SK-N-SH (cell line): ENCODE measurements around the gene DNAH1. TPM values are rescaled to one million over a fixed set of nuclear protein-coding genes. Genes with fewer than 3 reads are reported as not detected.

Experiments
- CTCF ChIA-PET: fragments of 300-600, 350-600 bp; formaldehyde crosslinking; extraction: SDS; loops from one replicate; lab custom pipeline; 2021; lab: Yijun Ruan, JAX
- POLR2A ChIA-PET: fragments of 350-600 bp; sonication (Branson Sonifier 250); formaldehyde crosslinking; extraction: SDS; loops from one replicate; lab custom pipeline; 2020; ENCODE audit warnings: antibody characterized with exemption, inconsistent platforms; lab: Yijun Ruan, JAX
- DNase-seq: peaks from one replicate; pipeline ENCODE4 v3.0.0; 2012
- H2AFZ ChIP-seq: fragments of 200-600 bp; sonication (generic); 2 replicates; pipeline ENCODE4 v1.8.1; 2016; ENCODE audit warnings: antibody characterized with exemption, mild to moderate bottlenecking, low read depth
- H3F3A ChIP-seq: fragments of 200-600 bp; sonication (generic); replicated peaks from 2 replicates; pipeline ENCODE3; 2016; ENCODE audit warnings: antibody characterized with exemption, mild to moderate bottlenecking; ENCODE audit not compliant: insufficient read depth
- H3K27ac ChIP-seq, 2 experiments: fragments of 200-500 bp in 1 of 2; fragments of 200-600 bp in 1 of 2; sonication (Bioruptor generic) in 1 of 2; sonication (generic), shearing (Covaris generic) in 1 of 2; 2 replicates each; pipeline versions ENCODE4 v1.5.1 to v1.6.1; 2014 to 2016; ENCODE audit warnings: low read depth in 2 of 2, inconsistent platforms in 1 of 2, low read length in 1 of 2, mild to moderate bottlenecking in 1 of 2, mixed read lengths in 1 of 2
- H3K27me3 ChIP-seq: fragments of 200-600 bp; sonication (generic), shearing (Covaris generic); 2 replicates; pipeline ENCODE4 v1.6.1; 2016; ENCODE audit warnings: mixed run types; ENCODE audit not compliant: insufficient read depth
- H3K36me3 ChIP-seq, 2 experiments: fragments of 200-500 bp in 1 of 2; fragments of 200-600 bp in 1 of 2; sonication (Bioruptor generic) in 1 of 2; sonication (generic) in 1 of 2; replicated peaks in 1 of 2; 2 replicates each; pipeline versions ENCODE3 to v1.5.1; 2014 to 2016; ENCODE audit warnings: low read length in 1 of 2, mild to moderate bottlenecking in 1 of 2; ENCODE audit not compliant: insufficient read depth in 2 of 2, control insufficient read depth in 1 of 2
- H3K4me1 ChIP-seq, 2 experiments: fragments of 200-500 bp in 1 of 2; fragments of 200-600 bp in 1 of 2; sonication (Bioruptor generic) in 1 of 2; sonication (generic), shearing (Covaris generic) in 1 of 2; 2 replicates each; pipeline versions ENCODE4 v1.5.1 to v1.6.1; 2014 to 2016; ENCODE audit warnings: low read depth in 1 of 2, low read length in 1 of 2, mixed run types in 1 of 2; ENCODE audit not compliant: insufficient read depth in 2 of 2, control insufficient read depth in 1 of 2
- H3K4me2 ChIP-seq: fragments of 200-600 bp; sonication (generic), shearing (Covaris generic); 2 replicates; pipeline ENCODE4 v1.6.1; 2017; ENCODE audit warnings: mixed run types
- H3K4me3 ChIP-seq, 2 experiments: fragments of 200-500 bp in 1 of 2; fragments of 200-600 bp in 1 of 2; sonication (Bioruptor generic) in 1 of 2; sonication (generic), shearing (Covaris generic) in 1 of 2; 2 replicates each; pipeline versions ENCODE4 v1.5.1 to v1.8.1; 2014 to 2016; ENCODE audit warnings: low read depth in 2 of 2, inconsistent platforms in 1 of 2, low read length in 1 of 2, mild to moderate bottlenecking in 1 of 2, mixed read lengths in 1 of 2, moderate library complexity in 1 of 2
- H3K79me2 ChIP-seq: fragments of 200-600 bp; sonication (generic); 2 replicates; pipeline ENCODE4 v1.8.1; 2017; ENCODE audit warnings: mild to moderate bottlenecking; ENCODE audit not compliant: insufficient read depth
- H3K9ac ChIP-seq: fragments of 200-600 bp; sonication (generic); 2 replicates; pipeline ENCODE4 v1.6.1; 2017; ENCODE audit warnings: mixed run types
- H3K9me2 ChIP-seq: fragments of 200-600 bp; sonication (generic); 2 replicates; pipeline ENCODE4 v1.6.1; 2017; ENCODE audit warnings: mixed run types
- H3K9me3 ChIP-seq: fragments of 200-600 bp; sonication (generic); 2 replicates; pipeline ENCODE4 v1.6.1; 2017; ENCODE audit warnings: mixed run types, mild to moderate bottlenecking, moderate library complexity
- H4K20me1 ChIP-seq: fragments of 200-600 bp; sonication (generic); 2 replicates; pipeline ENCODE4 v1.6.1; 2017; ENCODE audit warnings: mild to moderate bottlenecking, mixed run types; ENCODE audit not compliant: insufficient read depth
- CHD2 ChIP-seq: fragments of 150-350 bp; IDR thresholded peaks from 2 replicates; pipeline ENCODE4 v1.6.1; 2018; ENCODE audit warnings: low read length; ENCODE audit not compliant: partially characterized antibody
- ELF1 ChIP-seq: IDR thresholded peaks from 2 replicates; pipeline ENCODE4 v1.4.0; 2012
- EP300 ChIP-seq, 2 experiments: IDR thresholded peaks; 2 replicates each; pipeline versions ENCODE4 v1.4.0 to v1.6.1; 2012; ENCODE audit warnings: borderline replicate concordance in 1 of 2, low read depth in 1 of 2, low read length in 1 of 2
- IRF3 ChIP-seq: fragments of 150-350 bp; IDR thresholded peaks from 2 replicates; pipeline ENCODE4 v1.6.1; 2016; ENCODE audit warnings: mild to moderate bottlenecking, low read depth, low read length
- JUND ChIP-seq: IDR thresholded peaks from 2 replicates; pipeline ENCODE4 v1.4.0; 2012
- MXI1 ChIP-seq: IDR thresholded peaks from 2 replicates; pipeline ENCODE4 v1.6.1; 2012; ENCODE audit warnings: mild to moderate bottlenecking, low read depth, low read length, improper control_type of control experiment
- RAD21 ChIP-seq: IDR thresholded peaks from 2 replicates; pipeline ENCODE4 v1.6.1; 2012; ENCODE audit warnings: mild to moderate bottlenecking, low read length
- RCOR1 ChIP-seq: fragments of 150-350 bp; IDR thresholded peaks from 2 replicates; pipeline ENCODE4 v1.6.1; 2017; ENCODE audit warnings: antibody characterized with exemption, low read length
- REST ChIP-seq: IDR thresholded peaks from 2 replicates; pipeline ENCODE4 v1.6.1; 2012; ENCODE audit warnings: mild to moderate bottlenecking, low read depth, low read length, moderate library complexity
- RFX5 ChIP-seq: IDR thresholded peaks from 2 replicates; pipeline ENCODE4 v1.6.1; 2012; ENCODE audit warnings: mild to moderate bottlenecking, improper control_type of control experiment, low read length
- RXRA ChIP-seq: IDR thresholded peaks from 2 replicates; pipeline ENCODE4 v1.4.0; 2012; ENCODE audit warnings: low read depth, mild to moderate bottlenecking, borderline replicate concordance
- TCF12 ChIP-seq: IDR thresholded peaks from 2 replicates; pipeline ENCODE4 v1.4.0; 2012
- TEAD4 ChIP-seq: IDR thresholded peaks from 2 replicates; pipeline ENCODE4 v1.4.0; 2012; ENCODE audit warnings: mild to moderate bottlenecking, borderline replicate concordance; ENCODE audit not compliant: insufficient read depth
- USF1 ChIP-seq: IDR thresholded peaks from 2 replicates; pipeline ENCODE4 v1.4.0; 2012; ENCODE audit warnings: low read depth, borderline replicate concordance
- YY1 ChIP-seq: IDR thresholded peaks from 2 replicates; pipeline ENCODE4 v1.4.0; 2012; ENCODE audit warnings: low read depth, mild to moderate bottlenecking
- WGBS: methylation state at CpG from one replicate; pipeline ENCODE4 v1.1.6; 2017; ENCODE audit warnings: low lambda C conversion rate; 5-methylcytosine and 5-hydroxymethylcytosine counted together
- polyA plus RNA-seq, 3 experiments: library from polyadenylated mRNA; depleted of rRNA; stranded (reverse); fragments of >200 nt; gene quantifications; 2 replicates each; pipeline ENCODE4 v1.2.3, GENCODE V29; 2012

DNAH1 gene
- polyA plus RNA-seq, 1 of the 3 experiments (the other 2 are of a cell fraction) = 5.1 TPM

GRCh38 chr3:52361454-52361853 is 45.3 kb downstream of the DNAH1 start:
- Histone ChIP-seq H3K36me3 (no peaks in the 10 kb centered on the region), H3K4me2 (no peak overlapping the region), H3K9me3 (no peaks in the 10 kb centered on the region), H3F3A (no peaks in the 10 kb centered on the region), H4K20me1 (no peaks in the 10 kb centered on the region), H3K79me2 (no peaks in the 10 kb centered on the region), H3K4me1 (no peaks in the 10 kb centered on the region), H3K4me3 (no peak overlapping the region), H3K27ac (no peak overlapping the region), H2AFZ (no peak overlapping the region), H3K27me3 (no peaks in the 10 kb centered on the region), H3K9ac (no peak overlapping the region), H3K9me2 (no peaks in the 10 kb centered on the region)
- no peak for TF ChIP-seq RAD21
- no peak for TF ChIP-seq EP300 (IDR thresholded peaks at IDR 0.05; ENCODE audit: borderline replicate concordance in 1 of 2, low read depth in 1 of 2, low read length in 1 of 2)
- no peak for TF ChIP-seq MXI1
- no peak for TF ChIP-seq RFX5
- TF ChIP-seq RCOR1 = no peak
- WGBS = 87% methylated on average over 4 of the region's 13 CpGs
- POLR2A ChIA-PET = no interaction called here
- CTCF ChIA-PET = interaction anchor here (1.3 to 3.1 kb wide), 3 partner anchors 22 to 141 kb away, joined by 4 to 13 read pairs (median 5); no protein-coding TSS in a partner anchor
- DNase-seq = no peak

- H3K27me3 ChIP-seq = no peaks in the 10 kb centered on the region
- H3K27ac ChIP-seq = no peak overlapping the region
- no peak overlapping the region for H3K4me2 ChIP-seq
- H3F3A ChIP-seq = no peaks in the 10 kb centered on the region
- no peaks in the 10 kb centered on the region for H3K36me3 ChIP-seq
- no peak overlapping the region for H2AFZ ChIP-seq
- H3K9me3 ChIP-seq = no peaks in the 10 kb centered on the region
- TF ChIP-seq CHD2 = no peak
- no peak for TF ChIP-seq JUND
- no peak for TF ChIP-seq USF1
- no peak for TF ChIP-seq RAD21
- TF ChIP-seq REST = no peak
- no peak for TF ChIP-seq RXRA
- no peak for TF ChIP-seq TCF12
- no peak for TF ChIP-seq ELF1
- TF ChIP-seq YY1 = no peak
- no peak for TF ChIP-seq RFX5
- TF ChIP-seq IRF3 = no peak
- TF ChIP-seq TEAD4 = no peak
- H3K9ac ChIP-seq = no peak overlapping the region
- H3K9me2 ChIP-seq = no peaks in the 10 kb centered on the region
- no peaks in the 10 kb centered on the region for H3K79me2 ChIP-seq
- H4K20me1 ChIP-seq = no peaks in the 10 kb centered on the region
- no peaks in the 10 kb centered on the region for H3K4me1 ChIP-seq
- no peak overlapping the region for H3K4me3 ChIP-seq
- ChIA-PET CTCF (interaction anchor here (1.3 to 3.1 kb wide), 3 partner anchors 22 to 142 kb away, joined by 4 to 13 read pairs (median 5); no protein-coding TSS in a partner anchor), POLR2A (no interaction called here)
- 74% methylated on average over 3 of the region's 4 CpGs for WGBS
- no peak for DNase-seq
Measured at GRCh38 chr3:52361898-52362297, 45.8 kb downstream of the DNAH1 start.
